NOMO-1 treated with DMSO at 0.1 percent for 48 hours (cell line): ENCODE data around the gene SLC12A3.

Experiments
- DNase-seq: peaks from one replicate; lab custom pipeline; 2025; ENCODE audit not compliant: unreplicated experiment; lab: John Stamatoyannopoulos, UW

The SLC12A3 gene

DNA sequence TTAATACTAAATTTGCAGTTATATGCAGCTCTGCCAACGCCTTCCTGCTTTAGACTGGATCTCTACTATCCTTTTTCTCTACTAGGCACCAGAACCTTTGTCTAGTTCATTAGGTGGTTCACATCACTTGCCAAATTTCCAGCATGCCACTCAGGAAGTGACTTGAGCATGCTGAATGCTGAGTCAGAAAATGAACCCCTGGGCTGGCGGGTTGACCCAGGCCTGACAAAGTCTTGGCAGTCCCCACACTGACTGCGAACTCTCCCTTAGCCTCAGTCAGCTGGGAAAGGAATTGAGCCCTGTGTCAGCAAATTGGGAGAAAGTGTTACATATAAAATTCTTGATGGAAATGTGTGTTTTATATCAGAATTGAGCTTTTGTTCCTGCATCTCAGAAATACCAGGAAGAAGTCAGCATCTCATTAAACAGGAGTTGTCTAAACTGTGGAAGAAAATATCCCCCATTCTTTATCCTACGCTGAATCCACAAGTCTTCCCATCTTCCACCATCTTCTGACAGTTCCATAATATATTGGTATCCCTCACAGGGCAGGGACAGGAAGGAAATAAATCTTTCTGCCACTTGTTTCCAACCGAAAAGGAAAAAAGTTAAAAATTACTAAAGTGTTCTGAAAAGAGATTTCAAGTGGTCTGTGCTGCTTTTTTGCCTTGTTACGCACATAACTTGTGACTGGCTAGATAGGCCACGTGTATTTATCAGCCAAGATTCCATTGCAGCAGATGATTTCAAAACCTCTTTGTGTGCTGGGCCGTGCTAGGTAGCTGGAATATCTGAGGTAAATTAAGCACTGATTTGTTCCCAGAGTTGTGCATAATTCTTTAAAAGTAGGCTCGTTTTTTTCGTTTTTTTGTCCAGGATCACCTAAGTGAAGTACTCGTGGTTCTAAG is 16.7 kb upstream of the SLC12A3 start:
- DNase-seq = no peak

- no peak for DNase-seq
Observed at GRCh38 chr16:56848955-56849689, 15.9 kb upstream of the SLC12A3 start.

GRCh38 chr16:56849690-56850680 is 15.0 kb upstream of the SLC12A3 start:
- no peak for DNase-seq

DNA sequence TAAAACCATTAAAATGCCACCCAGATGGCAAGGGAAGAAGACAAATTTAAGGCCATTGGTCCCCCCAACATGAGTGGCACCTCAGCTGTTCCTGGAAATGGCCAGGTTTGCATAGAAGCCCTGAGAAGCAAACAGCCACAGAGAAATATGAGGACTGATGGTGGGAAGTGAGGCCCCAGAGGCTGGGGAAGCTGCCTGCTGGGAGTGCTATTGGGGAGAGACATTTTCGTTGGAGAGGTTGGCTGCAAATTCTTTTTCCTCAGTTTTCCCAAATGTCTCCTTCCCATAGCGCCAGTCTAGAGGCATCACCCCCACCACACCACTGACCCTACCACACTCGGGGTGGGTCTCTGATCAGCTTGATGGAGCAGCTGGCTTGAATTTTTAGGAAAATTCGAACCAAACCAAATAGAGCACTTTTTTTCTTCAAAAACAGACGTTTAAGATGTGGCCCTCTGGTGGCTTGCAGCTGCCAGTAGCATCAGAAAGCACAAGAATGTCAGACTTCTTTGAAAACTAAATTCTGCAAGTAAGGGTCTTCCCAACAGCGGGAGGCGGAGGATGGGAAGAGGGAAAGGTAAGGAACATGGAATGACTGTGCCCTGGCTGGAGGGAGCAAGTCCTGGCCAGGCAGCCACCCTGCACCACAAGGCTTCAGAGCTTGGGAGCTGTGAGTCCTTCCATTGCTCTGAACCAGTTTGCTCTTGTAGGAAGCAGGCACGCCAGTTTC is 13.2 kb upstream of the SLC12A3 start:
- peak; percentile 40 for DNase-seq

DNA sequence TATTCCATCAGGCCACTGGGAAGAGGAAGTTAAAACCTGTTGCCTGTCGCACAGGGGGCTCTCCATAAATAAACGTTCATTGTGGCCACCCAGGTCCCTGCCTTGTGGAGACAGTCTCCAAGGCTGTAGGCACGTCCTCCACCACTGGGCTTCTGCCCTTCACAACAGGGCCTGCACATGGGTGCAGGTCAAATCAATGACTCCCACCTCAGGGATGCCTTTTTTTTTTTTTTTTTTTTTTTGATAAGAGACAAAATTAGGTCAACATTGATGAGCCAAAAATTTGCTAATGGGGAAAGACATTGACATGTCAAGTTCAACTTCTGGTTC is 12.6 kb upstream of the SLC12A3 start:
- DNase-seq = no peak

DNA sequence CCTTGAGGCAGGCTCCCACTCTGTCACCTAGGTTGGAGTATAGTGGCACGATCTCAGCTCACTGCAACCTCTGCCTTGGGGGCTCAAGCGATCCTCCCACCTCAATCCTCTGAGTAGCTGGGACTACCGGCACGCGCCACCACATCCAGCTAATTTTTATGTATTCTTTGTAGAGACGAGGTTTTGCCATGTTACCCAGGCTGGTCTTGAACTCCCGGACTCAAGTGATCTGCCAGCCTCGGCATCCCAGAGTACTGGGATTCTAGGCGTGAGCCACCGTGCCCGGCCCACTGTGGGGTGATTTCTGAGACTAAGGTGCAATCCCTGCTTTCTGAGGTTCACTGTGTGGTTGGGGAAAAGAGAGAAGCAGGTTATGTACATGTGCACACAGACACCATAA is 12.0 kb upstream of the SLC12A3 start:
- no peak for DNase-seq

DNA sequence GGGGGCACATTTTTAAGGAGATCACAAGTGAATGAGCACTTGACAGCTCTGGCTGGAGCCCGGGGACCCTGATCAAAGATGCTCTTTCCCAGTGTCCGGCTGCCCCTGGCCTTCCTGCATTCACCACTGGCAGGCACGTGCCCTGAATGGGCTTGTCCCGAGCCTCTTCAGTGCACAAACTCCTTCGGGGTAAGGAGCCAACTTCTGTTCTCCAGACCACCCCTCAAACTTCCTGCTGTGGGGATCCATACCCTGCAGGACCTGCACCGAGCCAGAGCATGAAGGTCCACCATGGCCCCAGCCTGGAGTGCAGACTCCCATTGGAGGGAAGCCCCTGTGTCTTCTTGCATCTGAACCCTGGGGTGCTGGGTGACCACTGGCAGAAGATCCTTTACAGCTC is 9.8 kb upstream of the SLC12A3 start:
- DNase-seq = no peak

DNA sequence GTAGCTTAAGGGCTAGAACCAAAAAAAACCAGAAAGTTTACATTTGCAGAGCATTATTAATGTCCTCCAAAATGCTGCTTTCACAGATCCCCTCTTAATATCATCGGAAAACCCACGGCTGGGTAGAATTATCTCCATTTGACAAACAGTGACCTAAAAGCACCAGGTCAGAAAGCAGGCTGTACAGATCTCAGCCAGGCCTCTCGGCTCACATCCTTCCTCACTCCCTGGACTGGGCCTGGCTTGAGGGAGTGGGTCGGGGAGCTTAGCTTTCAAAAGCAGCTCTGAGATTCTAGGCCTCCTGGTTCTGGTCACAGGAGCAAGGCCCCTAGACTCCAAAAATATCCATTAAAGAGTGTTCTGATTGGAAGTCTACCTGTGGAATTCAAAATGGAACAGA is 9.1 kb upstream of the SLC12A3 start:
- no peak for DNase-seq

GRCh38 chr16:56856876-56857447 is 8.0 kb upstream of the SLC12A3 start:
- no peak for DNase-seq

DNA sequence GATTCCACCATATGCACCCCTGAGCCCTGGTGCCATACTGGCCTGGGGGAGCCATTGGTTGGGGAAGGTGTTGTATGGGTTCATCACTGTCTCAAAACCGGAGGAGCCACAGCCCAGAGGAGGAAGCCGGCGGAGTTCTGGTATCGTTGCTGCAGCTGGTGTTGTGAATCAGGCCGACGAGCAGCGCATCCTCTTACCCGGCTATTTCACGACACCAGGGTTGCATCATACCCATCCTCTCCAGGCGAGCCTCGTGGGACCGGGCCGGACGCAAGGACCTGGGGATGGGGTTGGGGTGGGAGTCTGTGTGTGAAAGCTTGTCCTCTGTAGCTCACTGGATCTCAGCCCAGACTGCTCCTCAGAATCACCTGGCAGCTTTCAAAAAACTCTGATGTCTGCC is 6.6 kb upstream of the SLC12A3 start:
- peak; percentile 53 for DNase-seq

DNA sequence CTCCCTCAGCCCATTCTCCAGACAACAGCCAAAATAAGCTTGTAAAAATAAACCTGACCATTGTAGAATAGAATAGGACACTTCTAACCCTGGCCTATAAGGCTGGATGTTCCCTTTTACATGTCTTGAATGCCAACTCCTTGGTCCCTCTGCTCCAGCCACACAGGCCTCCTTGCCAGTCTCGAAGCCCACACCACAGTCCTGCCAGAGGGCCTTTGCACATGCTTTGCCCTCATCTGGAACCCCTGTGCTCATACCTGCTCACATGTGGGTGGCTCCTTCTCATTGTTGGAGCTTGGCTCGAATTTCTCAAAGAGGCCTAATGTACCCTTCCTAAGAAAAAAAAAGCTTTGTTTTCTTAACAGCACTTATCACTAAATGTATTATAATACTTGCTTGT is 5.4 kb upstream of the SLC12A3 start:
- no peak for DNase-seq

DNA sequence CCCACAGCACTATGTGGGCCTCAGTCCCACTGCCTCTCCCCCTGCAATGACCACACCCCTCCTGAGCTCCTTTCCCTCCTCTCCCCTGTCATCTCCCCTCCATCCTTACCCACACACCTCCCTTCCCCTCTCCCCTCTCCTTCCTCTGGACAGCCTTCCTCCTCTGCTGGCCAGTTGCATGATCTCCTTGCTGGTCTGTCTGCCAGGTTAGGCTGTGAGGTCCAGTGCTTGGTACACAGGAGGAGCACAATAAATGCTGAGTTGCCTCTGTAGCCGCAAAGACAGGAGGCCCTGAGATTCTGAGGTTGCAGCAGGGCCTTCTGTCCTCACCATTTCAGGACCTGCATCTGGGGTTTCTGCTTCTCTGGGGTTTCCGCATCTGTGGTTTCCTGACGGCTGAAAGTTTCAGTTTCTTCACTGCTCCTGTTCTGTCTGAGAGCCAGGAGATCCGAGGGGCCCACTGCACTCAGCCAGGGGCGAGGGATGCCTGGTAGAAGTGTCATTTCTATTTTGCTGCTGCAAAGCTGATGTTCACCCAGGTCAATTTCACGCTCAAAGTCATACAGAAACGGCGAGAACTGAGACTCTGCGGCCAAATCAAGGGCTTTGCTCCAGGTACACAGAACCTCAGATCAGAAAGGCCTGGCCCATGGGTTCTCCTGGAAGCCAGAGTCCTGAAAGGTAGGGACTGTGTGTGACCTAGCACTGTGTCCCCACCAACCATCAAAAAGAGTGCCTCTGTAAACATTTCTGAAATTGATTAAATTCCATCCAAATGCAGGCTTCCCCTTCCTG is 4.6 kb upstream of the SLC12A3 start:
- no peak for DNase-seq

DNA sequence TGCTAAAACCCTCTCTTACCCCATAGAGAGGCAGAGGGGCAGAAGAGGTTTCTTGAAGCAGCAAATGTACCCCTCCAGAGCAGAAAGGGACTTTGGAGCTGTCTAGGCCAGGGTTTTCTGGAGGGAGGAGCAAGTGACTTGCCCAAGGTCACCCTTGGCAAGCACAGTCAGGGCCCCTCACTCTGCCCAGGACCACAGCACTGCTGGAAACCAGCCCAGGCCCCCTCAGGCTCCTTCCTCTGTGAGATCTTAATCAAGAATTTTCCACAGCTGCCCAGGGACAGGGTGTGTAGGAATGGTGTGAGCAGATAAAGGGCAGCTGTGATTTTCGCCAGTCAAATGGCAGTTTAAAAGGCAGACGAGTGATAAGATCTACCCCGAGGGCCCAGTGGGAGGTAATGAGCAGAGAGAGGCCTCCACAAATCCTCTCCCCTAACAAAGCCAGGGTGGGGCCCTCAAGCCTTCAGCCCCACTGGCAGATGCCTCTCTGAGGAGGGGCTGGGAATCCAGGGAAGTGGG is 3.9 kb upstream of the SLC12A3 start:
- no peak for DNase-seq

GRCh38 chr16:56861756-56862155 is 3.3 kb upstream of the SLC12A3 start:
- no peak for DNase-seq

GRCh38 chr16:56862776-56863175 is 2.2 kb upstream of the SLC12A3 start:
- DNase-seq = peak; percentile 63

DNA sequence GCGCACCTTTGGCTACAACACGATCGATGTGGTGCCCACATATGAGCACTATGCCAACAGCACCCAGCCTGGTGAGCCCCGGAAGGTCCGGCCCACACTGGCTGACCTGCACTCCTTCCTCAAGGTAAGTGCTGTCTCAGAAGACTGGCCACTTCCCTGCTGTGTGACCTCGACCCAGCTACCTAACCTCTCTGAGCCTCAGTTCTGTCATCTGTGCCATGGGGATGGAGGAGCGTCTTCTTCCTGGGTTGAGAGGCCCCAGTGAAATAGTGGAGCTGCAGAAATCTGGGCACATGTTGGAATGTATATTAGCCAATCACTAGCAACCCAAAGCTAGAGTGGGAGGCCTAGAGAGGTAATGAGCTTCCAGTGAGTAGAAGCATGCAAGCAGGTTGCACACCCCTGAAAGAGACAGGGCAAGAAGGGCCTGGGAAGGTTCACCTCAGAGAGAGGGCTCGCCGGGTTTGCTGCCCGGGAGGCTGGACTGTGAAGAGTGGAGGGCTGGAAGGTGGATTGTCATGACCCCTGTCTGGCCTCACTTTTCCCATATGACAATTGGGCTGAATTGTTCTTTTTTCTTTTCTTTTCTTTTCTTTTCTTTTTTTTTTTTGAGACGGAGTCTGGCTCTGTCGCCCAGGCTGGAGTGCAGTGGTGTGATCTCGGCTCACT is 521 bp downstream of the SLC12A3 start:
- no peak for DNase-seq

DNA sequence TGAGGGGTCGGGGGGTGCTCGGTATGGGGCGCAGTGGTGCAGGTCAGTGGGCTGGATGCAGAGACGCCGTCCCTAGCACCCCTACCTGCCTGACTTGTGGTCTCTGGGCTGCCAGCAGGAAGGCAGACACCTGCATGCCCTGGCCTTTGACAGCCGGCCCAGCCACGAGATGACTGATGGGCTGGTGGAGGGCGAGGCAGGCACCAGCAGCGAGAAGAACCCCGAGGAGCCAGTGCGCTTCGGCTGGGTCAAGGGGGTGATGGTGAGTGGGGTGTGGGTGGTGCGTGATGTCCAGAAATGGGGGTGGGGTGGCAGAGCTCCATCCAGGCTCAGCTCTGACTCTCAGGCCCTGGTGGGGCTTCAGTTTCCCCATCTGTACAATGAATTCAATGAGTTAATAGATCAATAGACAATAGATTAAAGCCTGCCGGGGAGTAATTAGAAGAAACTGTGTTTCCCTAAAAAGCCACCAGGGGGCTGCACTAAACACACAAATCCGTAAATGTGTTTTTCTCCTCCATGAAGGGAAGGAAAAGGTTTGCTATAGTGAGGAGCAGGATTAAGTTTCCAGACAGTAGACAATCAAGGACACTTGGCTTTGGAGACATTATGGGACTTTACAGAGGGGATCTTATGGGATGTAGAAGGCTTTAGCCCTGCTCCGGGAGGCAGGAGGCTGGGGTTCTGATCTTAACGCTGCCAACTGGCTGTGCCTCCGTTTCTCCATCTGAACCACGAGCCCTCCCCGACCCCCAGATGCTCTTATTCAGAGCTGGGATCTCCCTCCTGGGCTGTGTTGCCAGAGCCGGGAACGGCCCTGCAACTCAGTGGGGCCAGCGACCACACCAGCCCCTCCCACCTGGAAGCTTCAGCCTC is 2.2 kb downstream of the SLC12A3 start:
- peak; percentile 50 for DNase-seq

DNA sequence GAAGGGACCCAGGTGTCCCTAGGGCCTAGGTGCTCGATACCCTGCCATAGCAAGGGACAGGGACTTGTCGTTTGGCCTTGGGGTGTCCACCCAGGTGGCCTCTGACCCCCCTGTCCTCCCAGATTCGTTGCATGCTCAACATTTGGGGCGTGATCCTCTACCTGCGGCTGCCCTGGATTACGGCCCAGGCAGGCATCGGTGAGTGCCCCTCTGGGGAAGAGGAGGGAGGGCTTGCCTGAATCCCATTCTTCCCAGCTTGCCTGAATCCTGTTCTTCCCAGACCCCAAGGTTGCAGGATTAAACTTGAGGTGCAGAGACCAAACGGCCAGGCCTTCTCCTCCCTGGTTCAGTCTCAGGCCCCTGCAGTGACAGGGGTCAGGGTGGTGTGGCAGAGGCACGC is 3.2 kb downstream of the SLC12A3 start:
- no peak for DNase-seq
